Caco-2 (cell line): Measurements from ENCODE around the gene SLC22A23. TPM values are rescaled to one million over a fixed set of nuclear protein-coding genes. Genes with fewer than 3 reads are reported as not detected.

Experiments used
- BruUV-seq: library from RNA; stranded (reverse); fragments of 400-500 nt; replicated peaks from 2 replicates; lab custom pipeline; 2021; lab: Mats Ljungman, UMichigan
- CTCF ChIA-PET: fragments of 300-600 bp; sonication (Branson Sonifier 250); formaldehyde crosslinking; loops from one replicate; lab custom pipeline; 2022; ENCODE audit warnings: antibody characterized with exemption; lab: Charles Lee
- POLR2A ChIA-PET: fragments of 300-600 bp; sonication (Branson Sonifier 250); formaldehyde crosslinking; loops from one replicate; lab custom pipeline; 2022; ENCODE audit warnings: antibody characterized with exemption; lab: Charles Lee
- DNase-seq, 2 experiments: peaks; one replicate each; pipeline versions ENCODE4 v3.0.0 to v3.0.0-alpha.2; 2020 to 2022
- H3K27me3 ChIP-seq: replicated peaks from 2 replicates; pipeline ENCODE4 v1.6.0; 2011; ENCODE audit warnings: low read length; ENCODE audit not compliant: control insufficient read depth, insufficient read depth
- H3K36me3 ChIP-seq: 2 replicates; pipeline ENCODE4 v1.5.1; 2011; ENCODE audit warnings: low read length; ENCODE audit not compliant: control insufficient read depth, insufficient read depth
- H3K4me1 ChIP-seq: fragments of 250-450 bp; sonication (Bioruptor Pico); 2 replicates; pipeline ENCODE4 v1.5.1; 2020; ENCODE audit warnings: mild to moderate bottlenecking
- H3K4me3 ChIP-seq: 2 replicates; pipeline ENCODE4 v1.5.1; 2011; ENCODE audit warnings: low read depth, mild to moderate bottlenecking, control low read depth, low read length
- H3K9me3 ChIP-seq: fragments of 250-450 bp; sonication (Bioruptor Pico); 2 replicates; pipeline ENCODE4 v1.5.1; 2020; ENCODE audit warnings: mild to moderate bottlenecking, moderate library complexity
- H3K27ac Mint-ChIP-seq: one replicate; pipeline ENCODE4 v1.8.0; 2022; ENCODE audit warnings: mixed read lengths; ENCODE audit not compliant: unreplicated experiment
- H3K27me3 Mint-ChIP-seq: one replicate; pipeline ENCODE4 v1.8.0; 2022; ENCODE audit warnings: mixed read lengths; ENCODE audit not compliant: insufficient read depth, unreplicated experiment
- H3K36me3 Mint-ChIP-seq: one replicate; pipeline ENCODE4 v1.8.0; 2022; ENCODE audit warnings: mild to moderate bottlenecking, mixed read lengths; ENCODE audit not compliant: insufficient read depth, unreplicated experiment
- H3K4me1 Mint-ChIP-seq: one replicate; pipeline ENCODE4 v1.8.0; 2022; ENCODE audit warnings: low read depth, mixed read lengths; ENCODE audit not compliant: unreplicated experiment
- H3K4me3 Mint-ChIP-seq: one replicate; pipeline ENCODE4 v1.8.0; 2022; ENCODE audit warnings: mild to moderate bottlenecking, moderate library complexity, mixed read lengths; ENCODE audit not compliant: unreplicated experiment
- H3K9me3 Mint-ChIP-seq: one replicate; pipeline ENCODE4 v1.8.0; 2022; ENCODE audit warnings: mixed read lengths; ENCODE audit not compliant: unreplicated experiment
- intact Hi-C: fragments of 100-400 bp; cut with micrococcal nuclease; formaldehyde crosslinking; loops from one replicate; pipeline ENCODE4 v1.10.0; 2022; ENCODE audit not compliant: unreplicated experiment
- total RNA-seq: library from RNA; stranded (reverse); gene quantifications from 2 replicates; pipeline ENCODE4 v1.2.3, GENCODE V29; 2022
- TF ChIP-seq, protein P1 (sequence below), 2 experiments: fragments of 200-600 bp in 1 of 2; IDR thresholded peaks; 1 replicate in 1 of 2; 2 replicates in 1 of 2; pipeline versions ENCODE4 v1.5.1 to v1.8.0; 2011 to 2022; ENCODE audit warnings: antibody characterized with exemption in 1 of 2, control low read depth in 1 of 2, inconsistent platforms in 1 of 2, low read depth in 1 of 2, low read length in 1 of 2, mild to moderate bottlenecking in 1 of 2, moderate library complexity in 1 of 2; ENCODE audit not compliant: insufficient read depth in 1 of 2, severe bottlenecking in 1 of 2, unreplicated experiment in 1 of 2

SLC22A23 gene
- total RNA-seq, 1 experiment from 2014 or later: 45.5 TPM

DNA sequence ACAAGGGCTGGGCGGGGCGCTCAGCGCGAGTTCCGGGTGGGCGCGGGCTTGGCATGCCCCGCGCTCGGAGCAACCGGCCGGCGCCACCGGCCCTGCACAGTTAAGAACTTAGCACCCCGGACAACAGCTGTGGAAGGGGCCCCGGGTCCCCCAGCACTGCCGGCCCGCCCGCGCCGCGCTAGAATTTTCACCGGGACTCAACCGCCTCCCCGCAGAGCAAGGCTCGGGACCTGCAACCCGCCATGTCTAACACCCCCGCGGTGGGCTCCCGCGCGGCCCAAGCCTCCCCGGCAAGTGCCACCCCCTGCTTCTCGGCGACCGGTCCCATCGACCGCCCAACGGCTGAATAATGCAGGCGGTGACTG lies 203.3 kb downstream of the SLC22A23 start:
- no TSS peak for BruUV-seq
- Mint-ChIP-seq H3K4me3 (no peak overlapping the region), H3K4me1 (peaks cover 5% of the 10 kb centered on the region), H3K27me3 (no peaks in the 10 kb centered on the region), H3K9me3 (no peaks in the 10 kb centered on the region), H3K36me3 (peaks cover 6% of the 10 kb centered on the region), H3K27ac (no peak overlapping the region)
- no peaks in the 10 kb centered on the region for H3K36me3 ChIP-seq
- DNase-seq: no peak
- peaks cover 4% of the 10 kb centered on the region; the same call in 1 of the 2 replicates for H3K4me1 ChIP-seq
- intact Hi-C loops: no loop called here
- TF ChIP-seq, protein P1, sequence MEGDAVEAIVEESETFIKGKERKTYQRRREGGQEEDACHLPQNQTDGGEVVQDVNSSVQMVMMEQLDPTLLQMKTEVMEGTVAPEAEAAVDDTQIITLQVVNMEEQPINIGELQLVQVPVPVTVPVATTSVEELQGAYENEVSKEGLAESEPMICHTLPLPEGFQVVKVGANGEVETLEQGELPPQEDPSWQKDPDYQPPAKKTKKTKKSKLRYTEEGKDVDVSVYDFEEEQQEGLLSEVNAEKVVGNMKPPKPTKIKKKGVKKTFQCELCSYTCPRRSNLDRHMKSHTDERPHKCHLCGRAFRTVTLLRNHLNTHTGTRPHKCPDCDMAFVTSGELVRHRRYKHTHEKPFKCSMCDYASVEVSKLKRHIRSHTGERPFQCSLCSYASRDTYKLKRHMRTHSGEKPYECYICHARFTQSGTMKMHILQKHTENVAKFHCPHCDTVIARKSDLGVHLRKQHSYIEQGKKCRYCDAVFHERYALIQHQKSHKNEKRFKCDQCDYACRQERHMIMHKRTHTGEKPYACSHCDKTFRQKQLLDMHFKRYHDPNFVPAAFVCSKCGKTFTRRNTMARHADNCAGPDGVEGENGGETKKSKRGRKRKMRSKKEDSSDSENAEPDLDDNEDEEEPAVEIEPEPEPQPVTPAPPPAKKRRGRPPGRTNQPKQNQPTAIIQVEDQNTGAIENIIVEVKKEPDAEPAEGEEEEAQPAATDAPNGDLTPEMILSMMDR (IDR thresholded peaks at IDR 0.05; ENCODE audit: insufficient read depth in 1 of 2, low read depth in 1 of 2, low read length in 1 of 2, severe bottlenecking in 1 of 2, unreplicated experiment in 1 of 2): no peak
- no peaks in the 10 kb centered on the region; the same call in 1 of the 2 replicates for H3K27me3 ChIP-seq
- H3K4me3 ChIP-seq: no peak overlapping the region
- ChIA-PET CTCF (no interaction called here), POLR2A (no interaction called here)
- H3K9me3 ChIP-seq: no peaks in the 10 kb centered on the region

DNA sequence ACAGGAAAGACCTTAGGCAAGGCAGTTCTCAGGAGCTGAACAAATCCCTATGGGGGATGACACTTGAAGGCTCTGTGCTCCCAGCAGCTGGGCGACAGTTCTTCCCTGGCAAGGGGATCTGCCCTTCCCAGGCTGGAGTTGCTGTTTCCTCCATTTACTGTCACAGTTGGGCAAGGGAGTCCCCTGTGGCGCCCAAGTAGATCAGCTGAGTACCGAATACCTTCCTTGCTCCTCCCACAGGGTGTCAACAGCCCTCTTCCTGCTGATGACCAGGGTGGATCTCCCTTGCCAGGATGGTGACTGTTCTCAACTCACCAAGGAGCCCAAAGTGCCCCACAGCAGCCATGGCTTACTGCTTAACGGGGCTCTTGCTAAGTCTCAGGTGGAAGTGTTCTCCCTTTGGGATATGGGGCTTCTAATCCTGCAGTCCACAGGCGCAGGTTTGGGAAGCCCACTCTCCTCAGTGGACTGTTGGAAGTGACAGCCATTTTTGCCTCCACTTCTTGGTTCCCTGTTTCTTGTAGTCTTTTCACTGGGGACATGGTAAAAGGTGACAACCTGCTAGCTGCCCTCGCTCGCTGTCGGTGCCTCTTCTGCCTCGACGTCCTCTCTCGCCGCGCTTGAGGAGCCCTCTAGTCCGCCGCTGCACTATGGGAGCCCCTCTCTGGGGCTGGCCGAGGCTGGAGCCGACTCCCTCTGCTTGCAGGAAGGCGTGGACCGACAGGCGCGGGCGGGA lies 203.8 kb downstream of the SLC22A23 start:
- Mint-ChIP-seq H3K27me3 (no peaks in the 10 kb centered on the region), H3K36me3 (peaks cover 6% of the 10 kb centered on the region), H3K27ac (no peak overlapping the region), H3K4me3 (no peak overlapping the region), H3K4me1 (peaks cover 5% of the 10 kb centered on the region), H3K9me3 (no peaks in the 10 kb centered on the region)
- H3K36me3 ChIP-seq: no peaks in the 10 kb centered on the region
- no peak for DNase-seq
- H3K4me1 ChIP-seq: peaks cover 9% of the 10 kb centered on the region
- no TSS peak for BruUV-seq
- POLR2A ChIA-PET: no interaction called here
- TF ChIP-seq, protein P1 (IDR thresholded peaks at IDR 0.05; ENCODE audit: insufficient read depth in 1 of 2, low read depth in 1 of 2, low read length in 1 of 2, severe bottlenecking in 1 of 2, unreplicated experiment in 1 of 2): no peak
- intact Hi-C loops: no loop called here
- no peaks in the 10 kb centered on the region for H3K9me3 ChIP-seq
- no peak overlapping the region for H3K4me3 ChIP-seq
- CTCF ChIA-PET: no interaction called here
- H3K27me3 ChIP-seq: no peaks in the 10 kb centered on the region; the same call in 1 of the 2 replicates

DNA sequence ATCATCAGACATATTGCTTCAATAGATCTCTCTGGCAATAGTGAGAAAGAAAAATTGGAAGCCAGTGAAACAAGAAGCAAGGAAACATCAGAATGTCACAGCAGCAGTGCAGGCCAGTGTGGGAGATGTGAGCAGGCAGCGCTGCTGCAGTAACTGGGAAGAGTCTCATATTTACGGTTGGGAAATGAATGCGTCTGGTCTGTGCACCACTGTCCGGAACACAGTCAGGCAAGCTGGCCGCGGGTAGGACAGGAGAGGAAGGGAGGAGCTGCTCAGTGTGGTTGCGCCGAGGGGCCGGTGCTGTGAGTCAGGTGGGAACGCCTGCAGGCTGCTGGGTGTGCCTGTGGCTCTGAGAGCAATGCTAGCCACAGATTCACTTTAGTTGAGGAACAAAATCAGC lies 204.5 kb downstream of the SLC22A23 start:
- Histone ChIP-seq H3K27me3 (no peaks in the 10 kb centered on the region; the same call in 1 of the 2 replicates), H3K36me3 (no peaks in the 10 kb centered on the region), H3K9me3 (no peaks in the 10 kb centered on the region), H3K4me3 (no peak overlapping the region), H3K4me1 (peaks cover 11% of the 10 kb centered on the region)
- H3K27ac Mint-ChIP-seq: no peak overlapping the region
- H3K9me3 Mint-ChIP-seq: no peaks in the 10 kb centered on the region
- CTCF ChIA-PET: interaction anchor here (0.8 to 2.6 kb wide), 6 partner anchors 9 to 151 kb away, joined by 3 to 14 read pairs (median 4); partner anchors contain the start of gene TUBB2A
- TF ChIP-seq, protein P1 (IDR thresholded peaks at IDR 0.05; ENCODE audit: insufficient read depth in 1 of 2, low read depth in 1 of 2, low read length in 1 of 2, severe bottlenecking in 1 of 2, unreplicated experiment in 1 of 2): no peak
- POLR2A ChIA-PET: no interaction called here
- no peaks in the 10 kb centered on the region for H3K27me3 Mint-ChIP-seq
- DNase-seq: no peak
- BruUV-seq: no TSS peak
- intact Hi-C loops: no loop called here
- H3K4me1 Mint-ChIP-seq: peaks cover 5% of the 10 kb centered on the region
- peaks cover 10% of the 10 kb centered on the region for H3K36me3 Mint-ChIP-seq
- H3K4me3 Mint-ChIP-seq: no peak overlapping the region
